ENCODE results near the gene SMOC2.
"Not testable (repeated sequence)": the region's sequence is repeated elsewhere in the genome, so short reads cannot be mapped to it uniquely, and the experiment has no call there.

SMOC2 gene

DNA sequence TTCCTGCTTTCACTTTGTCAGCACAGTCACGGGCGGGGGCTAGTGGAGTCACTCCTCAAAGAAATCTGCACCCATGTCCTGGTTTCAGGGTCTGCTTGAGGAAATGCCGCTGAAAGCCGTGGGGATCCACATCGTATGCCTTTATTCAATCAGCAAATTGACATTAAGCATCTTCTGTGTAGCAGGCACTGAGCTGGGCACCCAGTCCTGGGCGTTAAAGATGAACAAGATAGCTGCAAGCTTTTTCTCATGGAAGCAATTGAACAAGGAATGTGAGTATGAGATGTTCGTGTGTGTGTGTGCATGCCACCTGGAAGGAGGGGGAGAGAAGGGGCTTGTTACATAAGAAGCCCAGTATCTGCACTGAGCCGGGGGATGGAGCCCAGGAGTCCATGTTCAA is 243.9 kb downstream of the SMOC2 start:
- DNase-seq (ENCODE audit: low spot score) = no peak

- no peak for DNase-seq (ENCODE audit: low spot score)
Observed at GRCh38 chr6:168686029-168686738, 245.2 kb downstream of the SMOC2 start.

GRCh38 chr6:168686831-168687730 is 246.1 kb downstream of the SMOC2 start:
- DNase-seq (ENCODE audit: low spot score) = no peak

GRCh38 chr6:168690271-168690670 is 249.3 kb downstream of the SMOC2 start:
- no peak for DNase-seq (ENCODE audit: low spot score)

DNA sequence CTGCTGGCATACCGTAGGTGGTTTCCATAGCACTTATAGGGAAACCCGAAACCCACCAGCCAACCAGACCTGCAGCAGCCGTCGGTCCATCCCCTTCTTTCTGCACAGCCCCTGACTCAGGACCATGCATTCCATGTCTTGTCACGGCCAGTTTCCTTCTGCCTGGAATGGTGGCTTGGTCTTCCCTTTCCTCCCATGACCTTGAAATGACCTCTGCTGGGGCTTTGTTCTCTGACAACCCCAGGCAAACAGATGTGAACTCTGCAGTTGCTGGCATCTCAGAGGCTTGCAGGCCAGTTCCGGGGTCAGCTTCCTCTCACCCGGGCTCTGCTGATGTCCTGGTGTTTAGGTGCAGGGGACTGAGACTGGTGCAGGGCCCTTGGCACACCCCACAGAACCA is 250.8 kb downstream of the SMOC2 start:
- no peak for DNase-seq (ENCODE audit: low spot score)

DNA sequence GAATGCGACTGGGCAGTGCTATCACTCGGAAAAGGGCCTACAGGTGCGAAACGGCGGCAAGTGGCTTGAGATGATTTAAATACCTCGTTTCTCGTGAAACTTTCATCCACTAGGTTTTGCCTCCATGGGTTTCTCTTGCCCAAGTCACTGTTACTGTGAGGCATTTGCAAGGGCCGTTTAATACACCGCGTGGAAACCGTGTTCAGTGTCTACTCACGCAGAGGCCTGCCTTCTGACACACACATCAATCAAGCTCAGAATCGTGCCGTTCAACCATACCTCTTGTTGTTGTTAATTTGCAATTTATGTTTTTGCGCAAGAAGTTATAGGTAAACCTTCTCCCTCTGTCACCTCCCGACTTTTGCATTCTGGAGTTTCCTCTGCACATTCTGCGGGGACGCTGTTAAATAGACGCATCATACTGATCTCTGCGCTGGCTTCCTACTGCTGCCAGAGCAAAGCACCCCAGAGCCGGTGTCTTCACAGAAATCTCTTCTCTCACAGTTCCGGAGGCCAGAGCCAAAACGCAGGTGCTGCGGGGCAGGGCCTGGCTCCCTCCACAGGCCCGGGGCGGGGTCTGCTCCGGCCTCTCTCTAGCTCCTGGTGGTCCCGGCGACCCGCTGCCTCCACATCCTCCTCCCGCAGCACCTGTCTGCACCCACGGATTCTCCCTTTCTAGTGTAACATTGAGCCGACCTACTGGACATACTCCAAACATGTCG is 251.4 kb downstream of the SMOC2 start:
- no peak for DNase-seq (ENCODE audit: low spot score)

- DNase-seq (ENCODE audit: low spot score) = not testable (repeated sequence)
Observed at GRCh38 chr6:168692915-168693257, 251.9 kb downstream of the SMOC2 start.

DNA sequence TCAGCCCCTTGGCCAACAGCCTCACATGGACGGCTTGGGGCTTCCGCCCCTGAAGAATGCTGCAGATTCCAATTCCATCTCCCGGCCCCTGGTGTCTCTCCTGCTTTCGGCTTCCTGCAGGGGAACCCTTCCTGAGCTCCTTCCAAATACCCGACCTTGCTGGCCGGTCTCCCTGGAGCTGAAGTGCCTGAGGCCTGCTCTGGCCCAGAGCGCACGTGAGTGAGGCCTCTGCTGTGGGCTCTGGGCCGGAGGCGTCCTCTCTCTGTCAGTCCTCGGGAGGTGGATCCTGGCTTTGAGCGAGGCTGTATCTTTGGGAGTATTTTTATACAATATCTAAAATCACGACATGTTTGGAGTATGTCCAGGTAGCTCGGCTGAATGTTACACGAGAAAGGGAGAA is 253.8 kb downstream of the SMOC2 start:
- not testable (repeated sequence) for DNase-seq (ENCODE audit: low spot score)

DNA sequence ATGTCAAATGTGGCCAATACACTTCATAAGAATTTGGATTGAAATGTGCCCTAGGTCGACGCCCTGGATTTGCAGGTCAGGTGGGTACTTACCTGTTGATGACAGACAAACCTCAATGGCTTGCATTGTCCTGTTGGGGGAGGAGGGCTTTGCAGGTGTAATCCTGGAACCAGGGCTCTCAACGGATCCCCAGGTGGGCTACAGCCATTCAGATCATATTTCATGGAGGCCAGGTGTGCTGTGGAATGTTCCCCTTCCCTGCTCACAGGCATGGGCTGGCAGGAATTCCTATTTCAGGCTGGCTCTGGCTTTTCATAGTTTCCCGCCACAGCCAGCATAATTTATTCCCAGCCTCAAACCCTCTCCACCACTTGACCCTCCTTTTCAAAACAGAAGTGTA is 254.7 kb downstream of the SMOC2 start:
- DNase-seq (ENCODE audit: low spot score) = no peak

- DNase-seq (ENCODE audit: low spot score) = no peak
Observed at GRCh38 chr6:168698923-168699322, 257.9 kb downstream of the SMOC2 start.

- no peak for DNase-seq (ENCODE audit: low spot score)
Observed at GRCh38 chr6:168699631-168700295, 258.8 kb downstream of the SMOC2 start.

GRCh38 chr6:168700880-168701279 is 259.9 kb downstream of the SMOC2 start:
- DNase-seq (ENCODE audit: low spot score) = no peak

- DNase-seq (ENCODE audit: low spot score) = no peak
Observed at GRCh38 chr6:168703990-168704389, 263.0 kb downstream of the SMOC2 start.

DNA sequence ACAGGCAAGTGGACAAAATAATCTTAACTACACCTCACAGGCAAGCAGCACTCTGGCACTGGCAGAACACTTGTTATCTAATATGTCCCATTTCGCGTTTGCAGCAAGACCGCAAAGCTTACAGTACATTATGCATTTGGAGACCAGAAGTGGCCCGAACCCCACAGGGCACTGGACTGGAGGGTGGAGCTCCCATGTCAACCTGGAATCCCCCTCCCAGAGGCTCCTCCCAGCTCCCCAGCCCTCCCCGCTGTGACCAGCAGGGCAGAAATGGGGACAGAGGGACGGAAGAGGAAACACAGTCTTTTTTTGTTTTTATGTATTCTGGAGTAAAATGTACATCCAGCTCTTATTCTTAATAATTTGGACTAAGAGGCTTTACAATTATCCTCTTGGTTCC is 263.7 kb downstream of the SMOC2 start:
- DNase-seq (ENCODE audit: low spot score) = no peak

GRCh38 chr6:168705271-168705670 is 264.3 kb downstream of the SMOC2 start:
- not testable (repeated sequence) for DNase-seq (ENCODE audit: low spot score)

- no peak for DNase-seq (ENCODE audit: low spot score)
Observed at GRCh38 chr6:168706471-168707177, 265.6 kb downstream of the SMOC2 start.

- no peak for DNase-seq (ENCODE audit: low spot score)
Observed at GRCh38 chr6:168708526-168708925, 267.5 kb downstream of the SMOC2 start.

DNA sequence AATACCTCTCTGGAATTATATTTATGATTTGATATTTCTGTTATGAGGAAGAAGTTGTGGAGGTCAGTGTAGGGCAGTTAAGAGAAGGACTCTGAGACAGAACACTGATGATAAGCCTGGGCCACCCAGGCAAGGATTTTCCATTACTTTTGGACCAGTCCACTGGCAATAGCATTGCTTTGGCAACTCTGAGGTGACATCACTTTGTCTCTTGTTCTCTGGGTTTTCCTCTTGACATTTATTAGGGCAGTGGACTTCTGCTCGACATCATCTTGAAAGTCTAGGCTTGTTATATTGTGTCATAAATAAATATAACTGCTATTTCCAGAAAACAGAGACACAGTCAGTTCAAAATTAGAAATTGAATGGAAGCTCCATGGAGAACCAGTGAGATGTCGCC is 268.0 kb downstream of the SMOC2 start:
- no peak for DNase-seq (ENCODE audit: low spot score)

DNA sequence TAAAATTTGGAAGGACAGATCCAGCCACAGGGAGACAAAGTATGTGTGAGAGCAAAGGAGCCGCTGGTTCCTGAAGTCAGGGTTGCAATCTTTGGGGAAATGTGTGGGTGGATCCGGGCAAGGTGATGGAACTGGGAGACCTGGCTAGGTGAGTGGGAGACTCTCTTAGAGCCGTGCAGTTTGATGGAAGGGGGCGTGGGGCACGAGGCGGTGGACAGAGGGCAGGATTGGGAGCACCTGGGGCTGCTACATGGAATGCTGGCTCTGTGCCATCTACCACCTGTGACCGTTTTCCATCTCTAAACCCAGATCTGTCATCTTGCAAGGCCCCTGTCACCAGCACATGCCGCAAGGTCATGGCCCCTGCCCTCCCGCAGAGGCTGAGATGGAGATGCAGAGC is 268.4 kb downstream of the SMOC2 start:
- DNase-seq (ENCODE audit: low spot score) = no peak

DNA sequence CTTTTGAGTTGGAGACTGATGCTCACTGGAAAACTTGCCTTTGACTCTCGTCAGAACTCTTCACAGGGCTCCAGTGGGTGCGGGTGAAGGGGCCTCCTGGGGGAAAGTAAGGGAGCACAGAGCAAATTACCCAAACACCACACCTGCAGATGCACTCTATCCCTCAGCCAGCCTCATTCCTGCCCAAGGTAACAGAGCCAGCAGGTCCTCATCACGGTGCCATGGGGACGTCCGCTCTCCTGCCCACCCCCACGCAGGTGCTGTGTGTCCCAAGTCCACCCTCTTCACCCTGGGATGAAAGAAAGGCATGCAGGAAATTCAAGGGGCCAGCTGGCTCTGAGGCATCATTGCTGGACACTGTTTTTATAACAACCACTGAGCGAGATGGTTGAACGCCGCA is 269.0 kb downstream of the SMOC2 start:
- no peak for DNase-seq (ENCODE audit: low spot score)

DNA sequence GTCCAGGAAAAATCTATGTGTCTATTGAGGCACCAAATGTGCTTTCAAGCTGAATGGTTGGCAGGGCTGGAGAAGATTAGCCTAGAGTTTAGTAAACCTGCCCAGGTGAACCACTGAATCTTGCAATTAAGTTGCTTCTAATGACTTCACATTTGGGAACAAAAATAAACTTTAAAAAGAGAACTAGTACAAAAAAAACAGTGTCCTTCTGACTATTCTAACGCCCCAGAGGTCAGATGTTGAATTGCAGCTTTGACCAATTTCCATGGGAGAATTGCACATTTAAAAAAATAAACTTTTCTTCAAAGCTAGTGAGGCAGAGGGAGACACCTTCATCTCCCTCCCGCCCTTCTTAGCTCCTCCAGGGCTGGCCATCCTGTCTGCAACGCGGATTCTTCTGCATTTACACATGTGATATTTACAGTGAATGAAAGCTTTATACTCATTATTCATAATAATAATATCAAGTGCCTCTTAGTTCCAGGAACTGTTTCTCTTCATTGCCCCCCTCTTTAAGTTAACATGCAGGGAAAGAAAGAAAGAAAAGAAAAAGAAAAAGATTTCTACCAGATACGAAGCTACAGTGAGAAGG is 270.2 kb downstream of the SMOC2 start:
- no peak for DNase-seq (ENCODE audit: low spot score)
